Mucosa of descending colon (tissue), 3 donors: ENCODE measurements around the gene ROBO2. TPM values are rescaled to one million over a fixed set of nuclear protein-coding genes. Genes with fewer than 3 reads are reported as not detected.

Experiments
- ATAC-seq: fragments of 200-7000 bp; cut with Tn5 transposase; one replicate; pipeline ENCODE4 v1.9.1; 2020; ENCODE audit warnings: mild to moderate bottlenecking, moderate library complexity
- DNase-seq, 3 donors: peaks; one replicate each; pipeline ENCODE4 v3.0.0-alpha.2; 2020
- H3K36me3 ChIP-seq: fragments of 200-600 bp; one replicate; pipeline ENCODE4 v1.8.0; 2021; ENCODE audit warnings: low read depth, mild to moderate bottlenecking
- H3K4me1 ChIP-seq: fragments of 200-600 bp; one replicate; pipeline ENCODE4 v1.8.0; 2021; ENCODE audit warnings: low read depth, mild to moderate bottlenecking
- H3K4me3 ChIP-seq: fragments of 200-600 bp; one replicate; pipeline ENCODE4 v1.8.0; 2021; ENCODE audit warnings: mild to moderate bottlenecking
- H3K9me3 ChIP-seq: fragments of 200-600 bp; one replicate; pipeline ENCODE4 v1.8.0; 2021; ENCODE audit warnings: mild to moderate bottlenecking
- intact Hi-C, 2 donors: fragments of 100-400 bp; cut with DNase I in 1 of 2; cut with micrococcal nuclease in 1 of 2; formaldehyde crosslinking; loops; one replicate each; pipeline versions ENCODE4 v1.11.0 to v1.11.1; 2022; cut with DNase I, micrococcal nuclease
- total RNA-seq, 3 donors: library from RNA; stranded (reverse); fragmentation: NEBNext Ultra II Directional in 2 of 3; extraction: Animal tissue kit (Norgen Biotek cat#: 25700) in 2 of 3; gene quantifications; one replicate each; pipeline versions ENCODE4 v1.2.1 to v1.2.4, GENCODE V29; 2021 to 2023
- TF ChIP-seq, protein P1 (sequence below): fragments of 200-600 bp; IDR thresholded peaks from one replicate; pipeline ENCODE4 v1.8.0; 2022; ENCODE audit warnings: antibody characterized with exemption, mild to moderate bottlenecking
- donor health status: DM: no; HTN: no; CAD: no; lungs with moderate emphysema.
- donor health status: DM: no; HTN: no; CAD: no.
- donor health status: DM: no; HTN: yes; CAD: no.

Gene ROBO2
- total RNA-seq, 3 donors from 2014 or later = 1.3 to 2.1 (median 1.4) TPM

DNA sequence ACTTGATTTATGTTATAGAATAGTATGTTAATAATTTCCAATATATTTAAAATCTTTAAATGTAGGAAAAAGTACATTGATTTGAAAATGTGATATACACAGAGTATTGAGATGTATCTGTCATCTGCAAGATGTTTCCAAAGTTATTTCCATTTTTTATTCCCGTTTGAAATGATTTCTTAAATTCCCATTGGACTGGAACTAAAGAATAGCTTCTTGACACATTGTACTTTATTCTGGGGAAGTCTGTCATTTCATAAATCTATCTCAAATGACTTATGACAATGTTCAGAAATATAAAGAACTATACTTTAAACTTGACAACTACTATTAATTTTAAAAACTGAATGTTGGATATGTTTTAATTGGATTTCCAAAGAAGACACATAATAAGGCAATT lies 489.6 kb downstream of the ROBO2 start:
- ATAC-seq (no peak), DNase-seq (no peak)
- no peak overlapping the region for H3K4me3 ChIP-seq
- TF ChIP-seq, protein P1, sequence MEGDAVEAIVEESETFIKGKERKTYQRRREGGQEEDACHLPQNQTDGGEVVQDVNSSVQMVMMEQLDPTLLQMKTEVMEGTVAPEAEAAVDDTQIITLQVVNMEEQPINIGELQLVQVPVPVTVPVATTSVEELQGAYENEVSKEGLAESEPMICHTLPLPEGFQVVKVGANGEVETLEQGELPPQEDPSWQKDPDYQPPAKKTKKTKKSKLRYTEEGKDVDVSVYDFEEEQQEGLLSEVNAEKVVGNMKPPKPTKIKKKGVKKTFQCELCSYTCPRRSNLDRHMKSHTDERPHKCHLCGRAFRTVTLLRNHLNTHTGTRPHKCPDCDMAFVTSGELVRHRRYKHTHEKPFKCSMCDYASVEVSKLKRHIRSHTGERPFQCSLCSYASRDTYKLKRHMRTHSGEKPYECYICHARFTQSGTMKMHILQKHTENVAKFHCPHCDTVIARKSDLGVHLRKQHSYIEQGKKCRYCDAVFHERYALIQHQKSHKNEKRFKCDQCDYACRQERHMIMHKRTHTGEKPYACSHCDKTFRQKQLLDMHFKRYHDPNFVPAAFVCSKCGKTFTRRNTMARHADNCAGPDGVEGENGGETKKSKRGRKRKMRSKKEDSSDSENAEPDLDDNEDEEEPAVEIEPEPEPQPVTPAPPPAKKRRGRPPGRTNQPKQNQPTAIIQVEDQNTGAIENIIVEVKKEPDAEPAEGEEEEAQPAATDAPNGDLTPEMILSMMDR = no peak
- no peaks in the 10 kb centered on the region for H3K4me1 ChIP-seq
- no peaks in the 10 kb centered on the region for H3K36me3 ChIP-seq
- H3K9me3 ChIP-seq = no peaks in the 10 kb centered on the region
- intact Hi-C loops = no loop called here

- H3K9me3 ChIP-seq = no peaks in the 10 kb centered on the region
- H3K36me3 ChIP-seq = no peaks in the 10 kb centered on the region
- H3K4me3 ChIP-seq = no peak overlapping the region
- no peaks in the 10 kb centered on the region for H3K4me1 ChIP-seq
- intact Hi-C loops = no loop called here
- DNase-seq (no peak), ATAC-seq (no peak)
- TF ChIP-seq, protein P1 = no peak
These were observed 491.0 kb downstream of the ROBO2 start for GRCh38 chr3:77530870-77531269.

DNA sequence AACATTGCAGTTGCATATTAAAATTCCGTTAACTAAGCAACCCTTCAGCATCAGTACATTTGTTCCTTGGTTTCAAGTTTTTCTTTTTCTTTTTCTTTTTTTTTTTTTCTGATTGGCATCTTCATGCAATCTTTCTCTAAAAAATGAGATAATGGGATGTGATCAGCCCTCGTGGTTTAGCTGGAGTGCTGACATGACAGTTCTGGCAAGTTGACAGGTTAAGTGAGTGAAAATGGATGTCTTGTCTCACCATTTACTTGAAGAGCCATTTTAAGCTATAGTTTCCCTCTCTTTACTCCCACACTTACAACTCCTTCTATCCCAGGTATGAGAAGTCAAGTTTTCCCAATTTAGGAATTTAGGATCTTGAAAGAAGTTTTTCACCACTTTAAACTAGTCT lies 495.2 kb downstream of the ROBO2 start:
- no peak for ATAC-seq
- Histone ChIP-seq H3K36me3 (no peaks in the 10 kb centered on the region), H3K9me3 (no peaks in the 10 kb centered on the region), H3K4me1 (no peaks in the 10 kb centered on the region), H3K4me3 (no peak overlapping the region)
- TF ChIP-seq, protein P1 = no peak
- no peak for DNase-seq
- intact Hi-C loops = no loop called here

- intact Hi-C loops = no loop called here
- Histone ChIP-seq H3K36me3 (no peaks in the 10 kb centered on the region), H3K9me3 (no peaks in the 10 kb centered on the region), H3K4me1 (no peaks in the 10 kb centered on the region), H3K4me3 (no peak overlapping the region)
- TF ChIP-seq, protein P1 = no peak
- no peak for ATAC-seq
- no peak for DNase-seq
These were observed 496.3 kb downstream of the ROBO2 start for GRCh38 chr3:77536038-77536775.

GRCh38 chr3:77539014-77539413 lies 499.1 kb downstream of the ROBO2 start:
- DNase-seq = no peak
- H3K4me1 ChIP-seq = no peaks in the 10 kb centered on the region
- no peak overlapping the region for H3K4me3 ChIP-seq
- H3K9me3 ChIP-seq = no peaks in the 10 kb centered on the region
- no peak for ATAC-seq
- TF ChIP-seq, protein P1 = no peak
- intact Hi-C loops = no loop called here
- H3K36me3 ChIP-seq = no peaks in the 10 kb centered on the region
